H9 (cell line): Measurements from ENCODE around the gene TSPAN4. TPM values are rescaled to one million over a fixed set of nuclear protein-coding genes. Genes with fewer than 3 reads are reported as not detected.

Experiments used
- DNase-seq: peaks from one replicate; pipeline ENCODE4 v3.0.0-alpha.2; 2017
- H2AFZ ChIP-seq: one replicate; pipeline ENCODE4 v1.6.1; 2013; ENCODE audit warnings: mild to moderate bottlenecking, low read length, control low read depth, moderate library complexity
- H2AK5ac ChIP-seq: 2 replicates; pipeline ENCODE4 v1.6.1; 2013; ENCODE audit warnings: low read length, control low read depth, mixed read lengths; ENCODE audit not compliant: insufficient read length
- H2BK120ac ChIP-seq: one replicate; pipeline ENCODE4 v1.6.1; 2013; ENCODE audit warnings: low read depth, mild to moderate bottlenecking, low read length, control low read depth, inconsistent platforms; ENCODE audit not compliant: poor library complexity, severe bottlenecking
- H2BK12ac ChIP-seq: 2 replicates; pipeline ENCODE4 v1.6.1; 2013; ENCODE audit warnings: low read length, control low read depth, mixed read lengths, low read depth; ENCODE audit not compliant: insufficient read length
- H2BK15ac ChIP-seq: 2 replicates; pipeline ENCODE4 v1.6.1; 2013; ENCODE audit warnings: low read depth, low read length, control low read depth
- H2BK20ac ChIP-seq: one replicate; pipeline ENCODE4 v1.6.1; 2013; ENCODE audit warnings: low read depth, mild to moderate bottlenecking, low read length, control low read depth, inconsistent platforms; ENCODE audit not compliant: poor library complexity, severe bottlenecking
- H2BK5ac ChIP-seq: 2 replicates; pipeline ENCODE4 v1.6.1; 2013; ENCODE audit warnings: low read length, control low read depth, mixed read lengths; ENCODE audit not compliant: insufficient read length
- H3K14ac ChIP-seq: 2 replicates; pipeline ENCODE4 v1.6.1; 2013; ENCODE audit warnings: low read length, control low read depth; ENCODE audit not compliant: insufficient read depth
- H3K18ac ChIP-seq: 2 replicates; pipeline ENCODE4 v1.6.1; 2013; ENCODE audit warnings: low read depth, mild to moderate bottlenecking, mixed read lengths, low read length, control low read depth; ENCODE audit not compliant: insufficient read length
- H3K23ac ChIP-seq: 2 replicates; pipeline ENCODE4 v1.6.1; 2013; ENCODE audit warnings: low read length, control low read depth, mixed read lengths, low read depth; ENCODE audit not compliant: insufficient read length
- H3K23me2 ChIP-seq: 2 replicates; pipeline ENCODE4 v1.6.1; 2013; ENCODE audit warnings: low read depth, mild to moderate bottlenecking, mixed read lengths, low read length, control low read depth; ENCODE audit not compliant: insufficient read length, poor library complexity, severe bottlenecking
- H3K27ac ChIP-seq: 2 replicates; pipeline ENCODE4 v1.5.1; 2013; ENCODE audit warnings: low read length, control low read depth, mixed read lengths, low read depth; ENCODE audit not compliant: insufficient read length
- H3K27me3 ChIP-seq: 2 replicates; pipeline ENCODE4 v1.6.1; 2013; ENCODE audit warnings: low read length, control low read depth, inconsistent platforms; ENCODE audit not compliant: insufficient read depth
- H3K4ac ChIP-seq: 2 replicates; pipeline ENCODE4 v1.6.1; 2013; ENCODE audit warnings: low read depth, mild to moderate bottlenecking, control low read depth, inconsistent platforms, low read length, moderate library complexity
- H3K4me1 ChIP-seq: 2 replicates; pipeline ENCODE4 v1.6.1; 2013; ENCODE audit warnings: low read length, control low read depth, inconsistent platforms; ENCODE audit not compliant: insufficient read depth
- H3K4me2 ChIP-seq: 2 replicates; pipeline ENCODE4 v1.6.1; 2013; ENCODE audit warnings: low read length, control low read depth, mixed read lengths; ENCODE audit not compliant: insufficient read length, insufficient read depth
- H3K56ac ChIP-seq: 2 replicates; pipeline ENCODE4 v1.6.1; 2013; ENCODE audit warnings: low read depth, mild to moderate bottlenecking, mixed read lengths, low read length, control low read depth; ENCODE audit not compliant: insufficient read length
- H3K79me1 ChIP-seq: 2 replicates; pipeline ENCODE4 v1.6.1; 2013; ENCODE audit warnings: low read depth, mild to moderate bottlenecking, moderate library complexity, low read length, control low read depth, inconsistent platforms; ENCODE audit not compliant: insufficient read depth, poor library complexity, severe bottlenecking
- H3K79me2 ChIP-seq: 2 replicates; pipeline ENCODE4 v1.6.1; 2013; ENCODE audit warnings: low read length, control low read depth, inconsistent platforms; ENCODE audit not compliant: insufficient read depth
- H3K9ac ChIP-seq: 2 replicates; pipeline ENCODE4 v1.6.1; 2013; ENCODE audit warnings: low read length, control low read depth, mixed read lengths; ENCODE audit not compliant: insufficient read length; ENCODE audit errors: extremely low read depth
- H3K9me3 ChIP-seq: one replicate; pipeline ENCODE4 v1.6.1; 2013; ENCODE audit warnings: low read depth, low read length, inconsistent platforms; ENCODE audit not compliant: control insufficient read depth
- H3T11ph ChIP-seq: one replicate; pipeline ENCODE4 v1.6.1; 2013; ENCODE audit warnings: mild to moderate bottlenecking, low read length, control low read depth, inconsistent platforms
- H4K20me1 ChIP-seq: one replicate; pipeline ENCODE4 v1.6.1; 2013; ENCODE audit not compliant: control insufficient read depth, insufficient read length, insufficient read depth
- H4K5ac ChIP-seq: 2 replicates; pipeline ENCODE4 v1.6.1; 2013; ENCODE audit warnings: low read depth, mild to moderate bottlenecking, mixed read lengths, low read length, control low read depth; ENCODE audit not compliant: insufficient read length
- H4K8ac ChIP-seq: replicated peaks from 2 replicates; pipeline ENCODE4 v1.6.1; 2013; ENCODE audit warnings: low read length, control low read depth, mixed read lengths, low read depth; ENCODE audit not compliant: insufficient read length
- H4K91ac ChIP-seq: 2 replicates; pipeline ENCODE4 v1.6.1; 2013; ENCODE audit warnings: low read depth, mild to moderate bottlenecking, moderate library complexity, mixed read lengths, low read length, control low read depth; ENCODE audit not compliant: insufficient read length
- H3K27ac Mint-ChIP-seq, 3 experiments: 2 replicates in 2 of 3; 3 replicates in 1 of 3; pipeline ENCODE4 v1.8.0; 2020 to 2021; ENCODE audit warnings: mixed read lengths in 3 of 3, mild to moderate bottlenecking in 1 of 3, moderate library complexity in 1 of 3
- H3K27me3 Mint-ChIP-seq: 2 replicates; pipeline ENCODE4 v1.8.0; 2021; ENCODE audit warnings: low read depth, mild to moderate bottlenecking, moderate library complexity, mixed read lengths
- H3K36me3 Mint-ChIP-seq, 3 experiments: 2 replicates in 2 of 3; 3 replicates in 1 of 3; pipeline ENCODE4 v1.8.0; 2020 to 2021; ENCODE audit warnings: low read depth in 3 of 3, mixed read lengths in 3 of 3; ENCODE audit not compliant: insufficient read depth in 1 of 3
- H3K4me1 Mint-ChIP-seq, 2 experiments: 2 replicates each; pipeline ENCODE4 v1.8.0; 2020; ENCODE audit warnings: mixed read lengths in 2 of 2
- H3K4me3 Mint-ChIP-seq, 2 experiments: 2 replicates in 1 of 2; 3 replicates in 1 of 2; pipeline ENCODE4 v1.8.0; 2020 to 2021; ENCODE audit warnings: mild to moderate bottlenecking in 2 of 2, mixed read lengths in 2 of 2, moderate library complexity in 1 of 2
- H3K9me3 Mint-ChIP-seq, 2 experiments: 2 replicates in 1 of 2; 3 replicates in 1 of 2; pipeline ENCODE4 v1.8.0; 2020; ENCODE audit warnings: mild to moderate bottlenecking in 2 of 2, mixed read lengths in 2 of 2, moderate library complexity in 1 of 2
- CTCF ChIP-seq: fragments of 200-600 bp; sonication (generic); conservative IDR thresholded peaks from 3 replicates; pipeline ENCODE4 v1.8.0; 2021; ENCODE audit warnings: antibody characterized with exemption, mild to moderate bottlenecking
- WGBS: extraction: QIAGEN DNeasy Blood & Tissue Kit; methylation state at CpG from one replicate; pipeline ENCODE4 v1.1.7; 2013; ENCODE audit warnings: missing lambda C conversion rate, low lambda C conversion rate, mixed read lengths; ENCODE audit not compliant: insufficient read length; ENCODE audit errors: extremely low coverage; 5-methylcytosine and 5-hydroxymethylcytosine counted together
- total RNA-seq: library from RNA; stranded (reverse); gene quantifications from 2 replicates; pipeline ENCODE4 v1.2.1, GENCODE V29; 2021

TSPAN4 gene
- total RNA-seq, 1 experiment from 2014 or later = 64.6 TPM

- H3K18ac ChIP-seq = no peak overlapping the region
- no peaks in the 10 kb centered on the region for H3K27me3 Mint-ChIP-seq
- peaks cover 16 to 31% (median 29%) of the 10 kb centered on the region in 3 experiments for H3K36me3 Mint-ChIP-seq
- no peak overlapping the region for H3K56ac ChIP-seq
- H4K5ac ChIP-seq = no peak overlapping the region
- H2BK20ac ChIP-seq = no peak overlapping the region
- H3K27me3 ChIP-seq = no peaks in the 10 kb centered on the region
- no peak overlapping the region for H2AFZ ChIP-seq
- H3K23ac ChIP-seq = no peak overlapping the region
- H2BK15ac ChIP-seq = no peak overlapping the region
- H3K9me3 ChIP-seq = no peaks in the 10 kb centered on the region
- no peak overlapping the region for H3K4me3 Mint-ChIP-seq
- H3K79me2 ChIP-seq = no peaks in the 10 kb centered on the region
- no peaks in the 10 kb centered on the region for H3K4me1 ChIP-seq
- H2BK120ac ChIP-seq = no peak overlapping the region
- H3K14ac ChIP-seq = no peak overlapping the region
- peaks cover 5 to 14% of the 10 kb centered on the region in 2 experiments for H3K4me1 Mint-ChIP-seq
- DNase-seq = no peak
- H3K79me1 ChIP-seq = no peaks in the 10 kb centered on the region
- no peak overlapping the region for H3K27ac ChIP-seq
- no peaks in the 10 kb centered on the region for H3K23me2 ChIP-seq
- H2AK5ac ChIP-seq = no peak overlapping the region
- no peak overlapping the region for H4K8ac ChIP-seq
- H2BK5ac ChIP-seq = no peak overlapping the region
- peaks cover 2% of the 10 kb centered on the region for H4K20me1 ChIP-seq
- H3K4ac ChIP-seq = no peak overlapping the region
- H3K9ac ChIP-seq = no peak overlapping the region
- no peaks in the 10 kb centered on the region for H3K9me3 Mint-ChIP-seq
- no peak for TF ChIP-seq CTCF
- no peak overlapping the region for H3K4me2 ChIP-seq
- peak overlapping the region in 1 of 3 experiments; percentile 44; a peak in 1 of 7 replicates for H3K27ac Mint-ChIP-seq
- no peak overlapping the region for H4K91ac ChIP-seq
- no peak overlapping the region for H2BK12ac ChIP-seq
- WGBS = no CpG with 5 or more reads among the region's 45 CpGs
- no peak overlapping the region for H3T11ph ChIP-seq
Observed at GRCh38 chr11:888310-889212, 45.9 kb downstream of the TSPAN4 start.
